ENCODE measurements around the gene KCNA2.

Gene KCNA2

GRCh38 chr1:110600716-110601115, 5.4 kb downstream of the KCNA2 start:
- Mint-ChIP-seq H3K27me3 (peaks cover 34% of the 10 kb centered on the region), H3K4me1 (ENCODE audit: low read depth) (no peaks in the 10 kb centered on the region), H3K9me3 (no peaks in the 10 kb centered on the region), H3K4me3 (no peak overlapping the region), H3K27ac (no peak overlapping the region), H3K36me3 (ENCODE audit: low read depth) (no peaks in the 10 kb centered on the region)
- no peak for DNase-seq

GRCh38 chr1:110597966-110598365, 8.2 kb downstream of the KCNA2 start:
- Mint-ChIP-seq H3K9me3 (no peaks in the 10 kb centered on the region), H3K27me3 (peaks cover 6% of the 10 kb centered on the region), H3K27ac (no peak overlapping the region), H3K4me1 (ENCODE audit: low read depth) (no peaks in the 10 kb centered on the region), H3K36me3 (ENCODE audit: low read depth) (no peaks in the 10 kb centered on the region), H3K4me3 (no peak overlapping the region)
- peak; percentile 8 for DNase-seq

GRCh38 chr1:110596312-110596711, 9.8 kb downstream of the KCNA2 start:
- Mint-ChIP-seq H3K27me3 (no peaks in the 10 kb centered on the region), H3K27ac (no peak overlapping the region), H3K4me1 (ENCODE audit: low read depth) (no peaks in the 10 kb centered on the region), H3K4me3 (no peak overlapping the region), H3K9me3 (no peaks in the 10 kb centered on the region), H3K36me3 (ENCODE audit: low read depth) (no peaks in the 10 kb centered on the region)
- DNase-seq: no peak

GRCh38 chr1:110595353-110595710, 10.8 kb downstream of the KCNA2 start:
- H3K27me3 Mint-ChIP-seq: no peaks in the 10 kb centered on the region
- no peaks in the 10 kb centered on the region for H3K36me3 Mint-ChIP-seq (ENCODE audit: low read depth)
- H3K4me3 Mint-ChIP-seq: no peak overlapping the region
- no peak overlapping the region for H3K27ac Mint-ChIP-seq
- H3K4me1 Mint-ChIP-seq (ENCODE audit: low read depth): no peaks in the 10 kb centered on the region
- H3K9me3 Mint-ChIP-seq: no peaks in the 10 kb centered on the region
- peak; percentile 2 for DNase-seq

- H3K9me3 Mint-ChIP-seq: no peaks in the 10 kb centered on the region
- peak; percentile 14 for DNase-seq
Measured at GRCh38 chr1:110594456-110595352, 11.5 kb downstream of the KCNA2 start.

GRCh38 chr1:110593902-110594301, 12.3 kb downstream of the KCNA2 start:
- no peaks in the 10 kb centered on the region for H3K36me3 Mint-ChIP-seq (ENCODE audit: low read depth)
- peaks cover 3% of the 10 kb centered on the region for H3K27me3 Mint-ChIP-seq
- no peak overlapping the region for H3K27ac Mint-ChIP-seq
- no peak overlapping the region for H3K4me3 Mint-ChIP-seq
- DNase-seq: no peak
- no peaks in the 10 kb centered on the region for H3K4me1 Mint-ChIP-seq (ENCODE audit: low read depth)
- H3K9me3 Mint-ChIP-seq: no peaks in the 10 kb centered on the region

More at GRCh38 chr1:110594456-110595352, 11.5 kb downstream of the KCNA2 start:
- no peaks in the 10 kb centered on the region for H3K36me3 Mint-ChIP-seq (ENCODE audit: low read depth)
- no peaks in the 10 kb centered on the region for H3K4me1 Mint-ChIP-seq (ENCODE audit: low read depth)
- no peaks in the 10 kb centered on the region for H3K27me3 Mint-ChIP-seq
- H3K27ac Mint-ChIP-seq: no peak overlapping the region
- no peak overlapping the region for H3K4me3 Mint-ChIP-seq

GRCh38 chr1:110591956-110592355, 14.2 kb downstream of the KCNA2 start:
- Mint-ChIP-seq H3K36me3 (ENCODE audit: low read depth) (no peaks in the 10 kb centered on the region), H3K4me3 (no peak overlapping the region), H3K4me1 (ENCODE audit: low read depth) (no peaks in the 10 kb centered on the region), H3K27me3 (peaks cover 12% of the 10 kb centered on the region), H3K9me3 (no peaks in the 10 kb centered on the region), H3K27ac (no peak overlapping the region)
- no peak for DNase-seq

- Mint-ChIP-seq H3K9me3 (no peaks in the 10 kb centered on the region), H3K27me3 (peaks cover 12% of the 10 kb centered on the region), H3K4me1 (ENCODE audit: low read depth) (no peaks in the 10 kb centered on the region), H3K4me3 (no peak overlapping the region), H3K36me3 (ENCODE audit: low read depth) (no peaks in the 10 kb centered on the region), H3K27ac (no peak overlapping the region)
- DNase-seq: no peak
Measured at GRCh38 chr1:110588991-110589390, 17.2 kb downstream of the KCNA2 start.

GRCh38 chr1:110588486-110588885, 17.7 kb downstream of the KCNA2 start:
- H3K27me3 Mint-ChIP-seq: peaks cover 12% of the 10 kb centered on the region
- no peaks in the 10 kb centered on the region for H3K36me3 Mint-ChIP-seq (ENCODE audit: low read depth)
- no peaks in the 10 kb centered on the region for H3K4me1 Mint-ChIP-seq (ENCODE audit: low read depth)

GRCh38 chr1:110587906-110588305, 18.3 kb downstream of the KCNA2 start:
- Mint-ChIP-seq H3K4me1 (ENCODE audit: low read depth) (no peaks in the 10 kb centered on the region), H3K36me3 (ENCODE audit: low read depth) (no peaks in the 10 kb centered on the region), H3K27ac (no peak overlapping the region), H3K27me3 (peaks cover 12% of the 10 kb centered on the region), H3K4me3 (no peak overlapping the region), H3K9me3 (no peaks in the 10 kb centered on the region)
- DNase-seq: no peak

More at GRCh38 chr1:110588486-110588885, 17.7 kb downstream of the KCNA2 start:
- H3K9me3 Mint-ChIP-seq: no peaks in the 10 kb centered on the region
- no peak overlapping the region for H3K4me3 Mint-ChIP-seq
- no peak for DNase-seq
- no peak overlapping the region for H3K27ac Mint-ChIP-seq

- H3K36me3 Mint-ChIP-seq (ENCODE audit: low read depth): no peaks in the 10 kb centered on the region
- H3K4me1 Mint-ChIP-seq (ENCODE audit: low read depth): no peaks in the 10 kb centered on the region
- peaks cover 12% of the 10 kb centered on the region for H3K27me3 Mint-ChIP-seq
- no peaks in the 10 kb centered on the region for H3K9me3 Mint-ChIP-seq
- H3K27ac Mint-ChIP-seq: no peak overlapping the region
- H3K4me3 Mint-ChIP-seq: no peak overlapping the region
- DNase-seq: no peak
Measured at GRCh38 chr1:110585481-110585880, 20.7 kb downstream of the KCNA2 start.

GRCh38 chr1:110584045-110584444, 22.1 kb downstream of the KCNA2 start:
- no peak for DNase-seq
- H3K27me3 Mint-ChIP-seq: peaks cover 14% of the 10 kb centered on the region
- H3K4me3 Mint-ChIP-seq: no peak overlapping the region
- no peaks in the 10 kb centered on the region for H3K36me3 Mint-ChIP-seq (ENCODE audit: low read depth)
- H3K9me3 Mint-ChIP-seq: no peaks in the 10 kb centered on the region
- H3K27ac Mint-ChIP-seq: no peak overlapping the region
- H3K4me1 Mint-ChIP-seq (ENCODE audit: low read depth): no peaks in the 10 kb centered on the region

GRCh38 chr1:110583505-110583904, 22.7 kb downstream of the KCNA2 start:
- Mint-ChIP-seq H3K27me3 (peaks cover 14% of the 10 kb centered on the region), H3K9me3 (no peaks in the 10 kb centered on the region)

GRCh38 chr1:110582378-110582777, 23.8 kb downstream of the KCNA2 start:
- H3K27me3 Mint-ChIP-seq: peaks cover 10% of the 10 kb centered on the region
- no peak for DNase-seq
- H3K4me1 Mint-ChIP-seq (ENCODE audit: low read depth): no peaks in the 10 kb centered on the region
- no peaks in the 10 kb centered on the region for H3K9me3 Mint-ChIP-seq
- no peaks in the 10 kb centered on the region for H3K36me3 Mint-ChIP-seq (ENCODE audit: low read depth)
- no peak overlapping the region for H3K27ac Mint-ChIP-seq
- no peak overlapping the region for H3K4me3 Mint-ChIP-seq

More at GRCh38 chr1:110583505-110583904, 22.7 kb downstream of the KCNA2 start:
- no peak overlapping the region for H3K27ac Mint-ChIP-seq
- no peaks in the 10 kb centered on the region for H3K4me1 Mint-ChIP-seq (ENCODE audit: low read depth)
- no peak for DNase-seq
- H3K36me3 Mint-ChIP-seq (ENCODE audit: low read depth): no peaks in the 10 kb centered on the region
- H3K4me3 Mint-ChIP-seq: no peak overlapping the region

- H3K9me3 Mint-ChIP-seq: no peaks in the 10 kb centered on the region
- H3K4me1 Mint-ChIP-seq (ENCODE audit: low read depth): no peaks in the 10 kb centered on the region
- DNase-seq: no peak
- H3K27ac Mint-ChIP-seq: no peak overlapping the region
- peaks cover 10% of the 10 kb centered on the region for H3K27me3 Mint-ChIP-seq
- no peak overlapping the region for H3K4me3 Mint-ChIP-seq
- H3K36me3 Mint-ChIP-seq (ENCODE audit: low read depth): no peaks in the 10 kb centered on the region
Measured at GRCh38 chr1:110581682-110582145, 24.4 kb downstream of the KCNA2 start.
